ENCODE measurements around the gene ADAMTSL1.

The ADAMTSL1 gene

GRCh38 chr9:18504707-18505106, 30.8 kb downstream of the ADAMTSL1 start:
- DNase-seq, result no peak

- no peak for DNase-seq
Measured at GRCh38 chr9:18507151-18507550, 33.2 kb downstream of the ADAMTSL1 start.

- no peak for DNase-seq
Measured at GRCh38 chr9:18516514-18516913, 42.6 kb downstream of the ADAMTSL1 start.

GRCh38 chr9:18516965-18517364, 43.0 kb downstream of the ADAMTSL1 start:
- DNase-seq, result no peak

- no peak for DNase-seq
Measured at GRCh38 chr9:18520416-18521047, 46.6 kb downstream of the ADAMTSL1 start.

- no peak for DNase-seq
Measured at GRCh38 chr9:18526685-18527084, 52.7 kb downstream of the ADAMTSL1 start.

- no peak for DNase-seq
Measured at GRCh38 chr9:18531136-18532065, 57.4 kb downstream of the ADAMTSL1 start.

GRCh38 chr9:18534611-18535010, 60.7 kb downstream of the ADAMTSL1 start:
- DNase-seq, result no peak

GRCh38 chr9:18536554-18536953, 62.6 kb downstream of the ADAMTSL1 start:
- no peak for DNase-seq

GRCh38 chr9:18539203-18539693, 65.3 kb downstream of the ADAMTSL1 start:
- no peak for DNase-seq

- no peak for DNase-seq
Measured at GRCh38 chr9:18542837-18543405, 69.0 kb downstream of the ADAMTSL1 start.

GRCh38 chr9:18543406-18544192, 69.6 kb downstream of the ADAMTSL1 start:
- no peak for DNase-seq

- DNase-seq, result no peak
Measured at GRCh38 chr9:18544456-18544855, 70.5 kb downstream of the ADAMTSL1 start.

GRCh38 chr9:18545636-18546360, 71.8 kb downstream of the ADAMTSL1 start:
- no peak for DNase-seq

GRCh38 chr9:18548456-18548855, 74.5 kb downstream of the ADAMTSL1 start:
- no peak for DNase-seq

- no peak for DNase-seq
Measured at GRCh38 chr9:18549772-18550171, 75.8 kb downstream of the ADAMTSL1 start.

- no peak for DNase-seq
Measured at GRCh38 chr9:18550286-18550685, 76.3 kb downstream of the ADAMTSL1 start.

- DNase-seq, result no peak
Measured at GRCh38 chr9:18554244-18554643, 80.3 kb downstream of the ADAMTSL1 start.

GRCh38 chr9:18555105-18555883, 81.3 kb downstream of the ADAMTSL1 start:
- no peak for DNase-seq

GRCh38 chr9:18564018-18564880, 90.3 kb downstream of the ADAMTSL1 start:
- DNase-seq, result no peak
